GM21576 (cell line): ENCODE data around the gene PLXNC1.

Experiments
- ATAC-seq: cut with Tn5 transposase; IDR thresholded peaks from one replicate; pipeline ENCODE4 v1.9.1; 2021; ENCODE audit warnings: mild to moderate bottlenecking, moderate library complexity; ENCODE audit not compliant: unreplicated experiment

PLXNC1 gene

DNA sequence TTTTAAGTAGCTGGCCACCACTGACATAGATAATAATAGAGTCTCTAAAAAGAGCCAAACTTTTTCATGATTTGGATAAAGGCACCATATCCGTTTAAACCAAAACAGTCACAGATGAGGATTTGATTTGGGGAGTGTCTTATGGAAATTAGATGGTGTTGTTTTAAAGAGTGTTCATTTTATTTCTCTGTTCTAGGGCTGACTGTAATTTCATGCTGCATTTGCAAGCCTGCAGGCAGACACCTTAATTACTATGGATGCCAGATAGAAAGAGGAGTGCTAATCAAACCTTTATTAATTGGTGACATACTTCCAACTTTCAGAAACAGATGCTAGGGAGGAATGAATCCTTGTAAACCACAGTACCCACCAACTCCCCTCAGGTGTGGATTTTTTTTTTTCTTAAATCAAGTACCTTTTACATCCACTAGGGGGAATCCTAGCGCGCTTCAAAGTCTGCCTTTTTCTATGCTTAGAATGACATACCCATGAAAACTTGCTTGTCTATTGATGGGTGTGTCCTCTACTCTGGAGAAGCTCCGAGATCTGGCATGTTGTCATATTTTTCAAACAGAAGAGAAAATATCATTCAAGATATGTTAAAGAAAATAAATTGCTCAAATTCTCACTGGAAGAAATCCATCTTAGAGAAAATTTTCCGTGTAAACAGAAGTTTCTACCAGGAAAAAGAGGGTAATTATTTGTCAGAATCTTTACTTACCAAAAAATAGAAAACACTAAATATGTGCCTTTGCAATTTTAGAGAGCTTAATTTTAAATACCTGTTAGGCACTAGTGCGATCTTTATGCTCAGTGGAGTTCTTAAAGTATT is 14.2 kb upstream of the PLXNC1 start:
- ATAC-seq: peak; percentile 81

DNA sequence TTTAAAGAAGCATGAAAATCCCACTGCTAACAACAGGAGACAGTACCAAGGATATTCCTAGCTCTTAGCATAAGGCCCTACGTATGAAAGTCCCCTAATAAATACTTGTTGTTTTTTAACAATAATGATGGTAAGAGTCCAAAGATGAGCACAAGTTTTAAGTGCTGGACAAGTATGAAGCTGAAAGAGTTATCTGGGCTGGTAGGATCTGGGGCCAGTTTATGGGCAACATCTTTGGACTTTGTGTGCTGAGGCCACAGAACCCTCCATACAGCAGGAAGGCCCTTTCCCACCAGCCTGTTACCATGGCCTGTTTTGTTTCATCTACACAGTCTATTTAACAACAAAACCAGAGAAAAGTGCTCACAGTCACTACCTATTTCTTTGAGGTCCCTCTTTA is 12.5 kb upstream of the PLXNC1 start:
- ATAC-seq: no peak

DNA sequence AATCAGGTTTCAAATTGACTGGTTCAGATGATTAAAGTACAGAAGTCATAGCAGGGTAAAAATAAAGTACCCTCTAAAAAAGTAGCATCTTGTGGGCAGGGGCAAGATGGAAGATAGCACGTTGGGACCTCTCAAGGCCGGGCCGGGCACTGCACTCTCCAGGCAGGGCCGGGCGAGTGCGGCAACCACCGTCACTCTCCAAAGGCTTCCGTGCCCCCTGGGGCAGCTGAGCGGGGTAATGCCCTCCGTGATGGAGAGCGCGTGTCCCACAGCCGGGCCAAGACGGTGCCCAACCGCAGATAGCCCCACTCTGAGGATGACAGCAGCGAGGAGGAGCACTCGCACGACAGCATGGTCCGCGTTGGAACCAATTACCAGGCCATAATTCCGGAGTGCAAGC is 8.6 kb upstream of the PLXNC1 start:
- no peak for ATAC-seq

DNA sequence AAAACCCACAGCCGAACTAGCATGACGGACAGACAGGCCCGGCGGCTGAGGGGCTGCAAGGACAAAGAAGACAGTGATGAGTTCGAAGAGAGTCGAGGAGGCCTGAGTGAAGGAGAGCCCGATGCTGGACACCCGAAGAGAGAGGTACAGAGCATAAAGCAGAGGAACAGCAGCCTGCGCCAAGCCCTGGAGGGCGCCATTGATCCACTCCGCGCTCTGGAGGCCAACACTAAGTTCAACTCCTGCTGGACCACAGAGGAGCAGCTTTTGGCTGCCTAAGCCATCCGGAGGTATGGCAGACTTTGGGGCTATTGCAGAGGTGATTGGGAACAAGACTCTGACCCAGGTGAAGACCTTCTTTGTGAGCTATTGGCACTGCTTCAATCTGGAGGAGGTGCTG is 7.8 kb upstream of the PLXNC1 start:
- peak; percentile 49 for ATAC-seq

DNA sequence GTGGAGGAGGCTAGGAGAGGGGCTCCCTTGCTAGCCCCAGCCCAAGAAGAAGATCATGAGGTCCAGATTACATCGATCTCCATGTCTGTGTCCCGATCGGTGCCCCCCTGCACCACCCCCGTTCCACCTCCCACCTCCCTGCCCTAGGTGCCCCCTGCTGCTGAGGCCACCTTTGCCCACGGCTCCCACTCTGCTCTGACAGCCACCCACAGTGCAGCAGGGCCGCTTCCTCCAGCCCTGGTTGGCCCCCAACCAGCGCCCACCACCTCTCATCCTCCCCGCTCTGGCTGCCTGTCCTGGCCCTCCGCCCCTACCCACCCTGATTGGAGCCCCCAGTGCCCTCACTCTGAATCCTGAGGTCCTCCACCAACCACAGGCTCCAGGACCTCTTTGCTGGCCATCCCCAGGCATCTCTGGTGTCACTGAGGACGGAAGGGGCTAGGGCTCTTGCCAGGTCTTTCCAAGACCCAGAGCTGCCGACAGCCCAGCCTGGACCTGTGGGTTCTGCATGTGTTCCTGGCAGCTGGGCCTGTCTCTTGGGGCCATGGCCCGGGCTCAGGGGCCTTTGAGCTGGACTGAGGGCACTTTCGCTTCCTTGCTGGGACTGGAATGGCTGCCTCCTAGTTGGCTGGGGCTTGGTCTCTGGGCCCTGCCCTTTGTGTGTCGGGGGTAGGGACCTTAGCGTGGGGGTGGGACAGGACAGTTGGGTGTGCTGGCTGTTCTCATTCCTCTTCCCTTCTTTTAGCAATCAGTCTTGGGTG is 7.2 kb upstream of the PLXNC1 start:
- ATAC-seq: no peak

DNA sequence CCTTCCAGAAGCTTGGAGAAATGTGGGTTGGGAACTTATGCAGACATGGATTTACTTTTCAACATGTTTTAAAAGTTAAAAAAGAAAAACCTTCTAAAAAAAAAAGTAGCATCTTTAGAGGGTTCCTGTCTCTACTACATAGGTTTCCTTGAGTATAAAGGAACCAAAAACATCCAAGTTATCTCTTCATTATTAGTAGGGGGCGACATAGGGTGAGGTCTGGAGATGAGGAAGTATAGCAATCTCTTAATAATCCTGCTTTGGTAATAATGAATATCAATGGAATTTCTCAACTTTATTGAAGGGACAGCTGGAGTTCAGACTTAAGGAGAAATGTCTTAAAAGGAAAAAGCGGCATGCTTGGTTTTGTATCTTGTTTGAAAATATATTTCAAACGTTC is 6.5 kb upstream of the PLXNC1 start:
- ATAC-seq: no peak

DNA sequence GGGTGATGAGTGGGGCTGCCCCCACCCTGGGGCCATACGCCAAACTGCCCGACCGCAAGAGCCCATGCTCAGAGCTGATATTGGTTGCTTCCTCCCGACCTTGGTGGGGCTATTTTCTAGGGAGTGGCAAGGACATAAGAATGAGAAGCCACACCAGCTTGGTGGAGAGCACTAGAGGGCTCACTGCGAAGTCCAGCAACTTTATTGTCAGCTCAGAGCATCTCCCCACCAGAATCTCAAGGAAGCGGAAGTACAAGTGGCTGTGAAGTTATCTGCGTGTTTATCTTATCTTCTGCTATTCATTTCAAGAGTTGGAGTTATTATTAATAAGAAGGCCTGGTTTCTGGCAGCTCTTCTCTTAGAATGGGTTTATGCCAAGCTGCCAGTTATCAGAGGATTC is 4.9 kb upstream of the PLXNC1 start:
- ATAC-seq: no peak

DNA sequence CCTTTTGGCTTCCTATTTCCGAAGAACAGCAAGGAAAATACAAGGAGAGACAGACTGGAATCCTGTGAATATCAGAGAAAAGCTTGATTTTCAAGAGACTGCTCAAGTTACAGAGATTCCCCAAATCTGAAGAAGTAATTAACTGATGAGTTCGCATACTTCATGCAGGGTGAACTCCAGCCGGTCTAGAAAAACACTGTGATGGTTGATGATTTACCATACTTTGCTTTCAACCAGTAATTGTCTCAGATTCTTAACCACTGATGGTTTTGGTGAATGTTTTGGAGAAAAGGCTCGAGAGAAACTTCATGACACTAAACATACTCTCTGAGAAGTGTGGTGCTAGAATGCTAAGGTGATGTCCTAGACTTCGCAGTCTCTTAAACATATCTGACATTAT is 4.4 kb upstream of the PLXNC1 start:
- ATAC-seq: no peak

DNA sequence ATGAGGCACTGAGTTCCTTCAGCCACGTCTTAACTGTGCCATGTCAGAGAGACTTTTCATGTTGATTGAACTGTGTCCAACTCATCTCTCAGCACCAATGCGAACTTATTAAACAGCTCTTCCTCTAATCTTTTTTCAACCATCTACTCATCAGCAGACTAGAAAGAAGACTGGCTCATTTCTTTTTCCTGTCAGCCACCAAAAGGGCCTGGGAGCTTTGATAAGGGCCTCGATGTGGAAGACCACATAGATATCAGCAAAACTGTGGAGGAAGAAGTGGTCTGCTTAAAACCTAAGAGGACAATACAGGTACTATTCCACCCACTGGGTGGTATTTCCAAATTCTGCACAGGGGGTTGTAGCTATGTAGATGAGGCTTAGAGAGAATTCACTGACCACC is 3.6 kb upstream of the PLXNC1 start:
- no peak for ATAC-seq

DNA sequence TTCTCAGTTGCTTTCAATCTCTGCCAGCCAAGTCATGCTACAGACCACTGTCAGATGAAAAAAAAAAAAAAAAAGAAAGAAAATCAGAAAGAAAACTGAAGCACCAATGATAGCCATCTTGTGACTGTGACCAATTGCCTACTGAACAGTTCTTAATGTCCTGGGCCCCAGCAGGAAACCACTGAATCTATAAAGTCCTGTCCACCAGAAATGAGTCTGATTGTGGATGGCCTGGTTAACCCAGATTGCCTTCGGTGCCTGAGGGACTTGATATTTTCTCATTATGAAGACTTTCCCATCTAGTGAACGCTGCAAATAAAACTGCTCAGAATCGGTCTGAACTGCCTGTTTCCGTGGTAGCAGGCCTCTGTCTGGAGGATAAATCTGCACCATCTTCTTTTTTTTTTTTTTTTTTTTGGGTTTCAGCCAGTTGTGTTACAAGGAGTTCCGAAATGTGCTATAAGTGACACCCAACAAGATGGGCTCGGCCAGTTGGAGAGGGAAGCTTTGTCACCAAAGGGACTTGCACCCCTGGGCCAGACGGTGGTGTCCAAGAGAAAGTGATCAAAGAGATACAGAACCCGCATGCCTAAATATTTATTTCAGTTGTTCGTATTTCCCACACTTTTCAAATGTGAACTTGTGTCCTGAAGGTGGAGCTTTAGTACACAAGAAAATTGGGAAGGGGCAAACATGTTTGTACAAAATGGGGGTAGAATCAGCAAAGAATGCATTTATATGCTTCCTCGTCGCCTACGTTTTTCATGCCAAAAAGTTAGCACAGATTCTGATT is 3.0 kb upstream of the PLXNC1 start:
- ATAC-seq: no peak

DNA sequence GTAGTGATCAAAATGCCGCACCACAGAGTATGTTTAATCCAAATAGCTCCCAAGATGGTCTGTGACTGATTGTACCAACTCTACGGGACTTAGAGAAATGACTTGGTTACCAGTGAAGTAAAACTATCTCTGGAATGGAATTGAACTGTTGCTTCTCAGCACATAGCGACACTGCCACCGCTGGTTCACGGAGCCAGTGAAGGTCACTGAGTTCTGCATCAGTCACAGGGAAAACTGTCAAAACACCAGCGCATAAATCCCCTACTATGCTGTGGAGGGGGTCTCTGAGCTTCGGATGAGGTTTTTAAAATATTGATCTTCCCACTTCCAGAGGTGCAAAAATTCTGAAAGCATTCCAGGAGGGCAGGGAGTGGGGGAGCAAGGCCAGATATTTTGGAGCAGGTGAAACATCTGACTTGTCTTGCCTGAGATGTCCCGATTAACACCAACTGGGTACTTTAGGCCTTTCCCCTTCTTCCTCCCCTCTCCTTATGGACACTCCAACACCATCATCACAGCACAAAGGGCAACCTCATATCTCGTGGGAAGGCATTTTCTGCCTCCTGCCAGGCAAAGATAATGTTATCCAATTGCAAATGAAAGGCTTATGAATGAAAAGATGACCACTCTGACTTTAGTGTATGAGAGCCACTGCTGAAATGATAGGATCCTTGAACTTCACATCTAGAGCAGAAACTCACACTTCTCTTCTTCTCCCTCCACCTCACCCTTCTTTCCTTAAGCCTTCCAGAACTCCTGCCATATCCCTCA is 2.0 kb upstream of the PLXNC1 start:
- ATAC-seq: no peak

DNA sequence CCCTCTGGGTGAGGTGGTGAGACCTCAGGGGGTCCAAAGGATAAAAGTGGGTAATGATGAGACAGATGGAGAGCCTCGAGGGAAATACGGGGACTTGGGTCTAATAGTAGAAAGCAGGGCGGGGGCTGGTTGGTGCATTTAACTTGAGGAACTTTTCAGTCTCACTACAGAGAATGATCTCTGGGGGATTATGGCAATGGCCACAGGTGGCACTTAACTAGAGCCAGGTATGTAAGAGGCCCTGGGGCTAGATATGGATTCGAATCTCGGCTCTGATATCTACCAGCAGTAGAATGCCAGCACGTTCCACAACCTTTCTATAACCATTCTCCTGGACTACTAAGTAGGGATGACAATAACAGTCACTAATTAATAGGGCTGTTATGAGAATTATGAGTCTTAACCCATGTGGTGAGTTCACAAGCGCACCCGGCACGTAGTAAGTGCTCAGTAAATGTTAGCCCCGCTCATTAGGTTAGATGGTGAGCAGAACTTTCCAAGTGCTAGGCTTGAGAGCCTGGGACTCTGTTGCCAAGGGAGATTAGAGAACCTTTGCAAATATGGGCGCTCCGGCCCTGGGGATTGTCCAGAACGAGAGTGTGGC is 888 bp upstream of the PLXNC1 start:
- no peak for ATAC-seq

DNA sequence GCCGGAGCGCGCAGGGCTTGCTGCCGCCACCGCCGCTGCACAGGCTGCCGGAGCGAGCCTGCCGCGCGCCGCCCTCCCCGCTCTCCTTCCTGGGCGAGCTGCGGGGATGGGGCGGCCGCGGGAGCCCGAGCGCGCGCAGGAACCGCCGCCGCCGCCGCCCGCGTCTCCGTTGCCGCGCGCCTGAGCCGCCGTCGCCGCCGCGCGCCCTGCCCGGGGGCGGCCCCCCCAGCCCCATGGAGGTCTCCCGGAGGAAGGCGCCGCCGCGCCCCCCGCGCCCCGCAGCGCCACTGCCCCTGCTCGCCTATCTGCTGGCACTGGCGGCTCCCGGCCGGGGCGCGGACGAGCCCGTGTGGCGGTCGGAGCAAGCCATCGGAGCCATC is 352 bp downstream of the PLXNC1 start:
- ATAC-seq: peak; percentile 3

DNA sequence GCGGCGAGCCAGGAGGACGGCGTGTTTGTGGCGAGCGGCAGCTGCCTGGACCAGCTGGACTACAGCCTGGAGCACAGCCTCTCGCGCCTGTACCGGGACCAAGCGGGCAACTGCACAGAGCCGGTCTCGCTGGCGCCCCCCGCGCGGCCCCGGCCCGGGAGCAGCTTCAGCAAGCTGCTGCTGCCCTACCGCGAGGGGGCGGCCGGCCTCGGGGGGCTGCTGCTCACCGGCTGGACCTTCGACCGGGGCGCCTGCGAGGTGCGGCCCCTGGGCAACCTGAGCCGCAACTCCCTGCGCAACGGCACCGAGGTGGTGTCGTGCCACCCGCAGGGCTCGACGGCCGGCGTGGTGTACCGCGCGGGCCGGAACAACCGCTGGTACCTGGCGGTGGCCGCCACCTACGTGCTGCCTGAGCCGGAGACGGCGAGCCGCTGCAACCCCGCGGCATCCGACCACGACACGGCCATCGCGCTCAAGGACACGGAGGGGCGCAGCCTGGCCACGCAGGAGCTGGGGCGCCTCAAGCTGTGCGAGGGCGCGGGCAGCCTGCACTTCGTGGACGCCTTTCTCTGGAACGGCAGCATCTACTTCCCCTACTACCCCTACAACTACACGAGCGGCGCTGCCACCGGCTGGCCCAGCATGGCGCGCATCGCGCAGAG is 873 bp downstream of the PLXNC1 start:
- peak; percentile 33 for ATAC-seq

DNA sequence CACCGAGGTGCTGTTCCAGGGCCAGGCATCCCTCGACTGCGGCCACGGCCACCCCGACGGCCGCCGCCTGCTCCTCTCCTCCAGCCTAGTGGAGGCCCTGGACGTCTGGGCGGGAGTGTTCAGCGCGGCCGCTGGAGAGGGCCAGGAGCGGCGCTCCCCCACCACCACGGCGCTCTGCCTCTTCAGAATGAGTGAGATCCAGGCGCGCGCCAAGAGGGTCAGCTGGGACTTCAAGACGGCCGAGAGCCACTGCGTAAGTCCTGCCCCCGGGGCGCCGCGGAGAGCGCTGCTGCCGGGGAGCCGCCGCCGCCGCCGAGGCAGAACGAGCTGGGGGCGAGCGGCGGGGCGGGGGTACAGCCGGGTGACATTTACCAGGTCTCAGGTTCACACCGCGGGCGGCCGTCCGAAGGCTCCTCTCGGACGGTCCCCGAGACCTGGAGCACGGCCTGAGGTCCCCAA is 1.4 kb downstream of the PLXNC1 start:
- peak; percentile 5 for ATAC-seq

DNA sequence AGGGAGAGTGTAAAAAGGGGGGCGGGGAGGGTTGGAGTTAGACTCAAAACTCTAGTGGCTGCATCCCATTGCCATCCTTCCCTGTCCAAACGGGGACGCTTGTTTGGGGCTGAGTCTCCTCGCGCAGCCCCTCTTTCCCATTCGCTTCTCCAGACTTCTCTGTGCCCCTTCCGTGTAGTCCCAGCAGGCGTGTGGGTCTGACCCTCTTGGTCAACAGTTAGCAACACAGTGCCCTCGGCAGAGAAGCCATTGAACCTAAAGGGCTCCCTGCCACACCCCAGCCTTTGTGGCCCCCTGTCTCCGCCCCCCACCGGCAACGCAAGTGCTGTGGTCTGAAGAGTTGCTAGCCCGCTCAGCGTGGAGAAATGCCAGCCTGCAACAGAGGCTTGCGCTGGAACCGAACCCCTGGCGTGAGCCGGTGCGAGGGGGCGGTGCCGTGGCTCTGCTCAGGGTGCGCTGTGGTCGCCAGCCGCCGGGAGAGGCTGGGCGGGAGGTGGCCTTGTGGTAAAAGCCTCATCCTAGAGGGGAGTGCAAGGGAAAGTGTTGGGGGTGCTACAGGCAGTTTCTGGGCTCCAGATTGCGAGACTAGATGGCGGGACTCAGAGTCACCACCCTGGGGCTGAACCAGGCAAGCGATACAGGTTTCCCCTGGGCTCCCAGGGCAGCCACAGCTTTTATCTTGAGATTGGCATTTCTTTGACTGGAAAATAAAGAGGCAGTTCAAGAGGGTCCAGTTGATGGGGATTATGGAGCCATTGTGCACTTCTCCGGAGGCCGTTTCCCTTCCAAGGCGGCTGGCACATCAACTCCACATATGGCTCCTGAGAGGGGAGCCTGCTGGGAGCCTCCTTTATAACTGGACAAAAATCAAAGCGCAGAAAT is 2.1 kb downstream of the PLXNC1 start:
- no peak for ATAC-seq

DNA sequence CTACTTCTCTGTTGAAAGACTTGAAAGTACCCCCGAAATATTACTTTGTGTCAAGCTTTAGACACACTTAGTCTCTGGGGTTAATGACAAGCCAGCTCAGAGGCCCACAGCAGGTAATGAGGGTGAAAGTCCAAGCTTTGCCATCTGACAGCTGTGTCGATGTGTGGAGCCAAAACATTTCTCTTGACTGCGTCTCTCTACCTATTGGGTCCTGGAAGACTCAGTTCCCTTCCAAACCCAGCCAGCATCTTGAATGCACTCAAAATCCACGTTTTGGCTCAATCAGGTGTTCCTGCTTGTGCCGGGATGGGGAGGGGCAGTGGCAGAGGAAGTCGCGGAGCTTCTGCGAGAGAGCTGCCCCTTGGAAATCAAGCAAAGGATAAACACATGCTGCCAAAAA is 3.2 kb downstream of the PLXNC1 start:
- ATAC-seq: no peak

DNA sequence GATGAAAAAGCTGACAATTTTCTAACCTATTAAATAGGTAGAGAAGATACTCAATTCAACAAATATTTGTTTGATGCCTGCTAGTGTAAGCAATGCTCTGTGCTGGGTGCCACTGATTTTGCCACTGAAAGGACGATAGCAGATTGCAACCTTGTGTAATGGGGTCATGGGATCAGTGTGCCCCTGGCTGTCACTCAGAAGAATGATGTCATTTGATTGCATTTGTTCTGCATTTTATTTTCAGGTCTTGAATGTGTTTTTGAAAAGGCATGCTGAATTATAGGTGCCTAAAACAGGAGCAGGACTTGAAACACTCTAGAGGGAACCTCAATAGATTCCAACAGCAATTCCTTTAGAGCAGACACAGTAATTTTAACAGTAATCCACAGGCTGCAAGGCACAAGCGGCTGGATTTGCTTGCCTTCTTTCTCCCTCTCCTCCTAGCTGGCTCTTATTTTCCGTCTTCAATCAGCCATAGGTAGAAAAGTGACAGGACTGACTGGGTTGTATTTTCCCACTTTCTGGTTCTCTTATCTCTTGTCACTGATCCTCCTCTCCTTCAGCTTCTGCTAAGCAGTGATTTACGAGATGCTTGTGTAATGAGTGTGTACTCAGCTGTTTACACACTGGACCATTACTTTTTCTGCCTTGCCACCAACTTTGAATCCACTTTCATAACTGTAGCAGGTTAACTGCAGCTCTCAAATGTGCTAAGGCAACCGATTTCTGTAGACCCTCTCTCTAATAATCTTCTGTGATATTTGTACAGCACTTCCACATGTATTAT is 4.1 kb downstream of the PLXNC1 start:
- ATAC-seq: no peak
